Measurements from ENCODE around the gene PDE6A.
"Not testable (repeated sequence)": the region's sequence is repeated elsewhere in the genome, so short reads cannot be mapped to it uniquely, and the experiment has no call there.

Gene PDE6A

GRCh38 chr5:149887622-149888183, 56.9 kb downstream of the PDE6A start:
- DNase-seq (ENCODE audit: low read depth): no peak
- H3K4me3 ChIP-seq (ENCODE audit: low read depth, low read length): no peak overlapping the region

GRCh38 chr5:149886692-149887470, 57.7 kb downstream of the PDE6A start:
- H3K4me3 ChIP-seq (ENCODE audit: low read depth, low read length): no peak overlapping the region
- DNase-seq (ENCODE audit: low read depth): no peak
- TF ChIP-seq CTCF (IDR thresholded peaks at IDR 0.05; ENCODE audit: control insufficient read depth, extremely low read depth, insufficient read depth): no peak

More at GRCh38 chr5:149887622-149888183, 56.9 kb downstream of the PDE6A start:
- TF ChIP-seq CTCF (IDR thresholded peaks at IDR 0.05; ENCODE audit: control insufficient read depth, extremely low read depth, insufficient read depth): no peak

- DNase-seq (ENCODE audit: low read depth): no peak
- H3K4me3 ChIP-seq (ENCODE audit: low read depth, low read length): no peak overlapping the region
- TF ChIP-seq CTCF (IDR thresholded peaks at IDR 0.05; ENCODE audit: control insufficient read depth, extremely low read depth, insufficient read depth): no peak
These were observed 58.5 kb downstream of the PDE6A start for GRCh38 chr5:149886060-149886459.

GRCh38 chr5:149885513-149885912, 59.1 kb downstream of the PDE6A start:
- H3K4me3 ChIP-seq (ENCODE audit: low read depth, low read length): no peak overlapping the region
- DNase-seq (ENCODE audit: low read depth): no peak
- no peak for TF ChIP-seq CTCF (IDR thresholded peaks at IDR 0.05; ENCODE audit: control insufficient read depth, extremely low read depth, insufficient read depth)

GRCh38 chr5:149883550-149883949, 61.0 kb downstream of the PDE6A start:
- DNase-seq (ENCODE audit: low read depth): no peak
- no peak overlapping the region for H3K4me3 ChIP-seq (ENCODE audit: low read depth, low read length)
- TF ChIP-seq CTCF (IDR thresholded peaks at IDR 0.05; ENCODE audit: control insufficient read depth, extremely low read depth, insufficient read depth): no peak

- not testable (repeated sequence) for DNase-seq (ENCODE audit: low read depth); H3K4me3 ChIP-seq (ENCODE audit: low read depth, low read length)
These were observed 62.0 kb downstream of the PDE6A start for GRCh38 chr5:149882633-149883032.

GRCh38 chr5:149881874-149882273, 62.7 kb downstream of the PDE6A start:
- H3K4me3 ChIP-seq (ENCODE audit: low read depth, low read length): no peak overlapping the region
- TF ChIP-seq CTCF (IDR thresholded peaks at IDR 0.05; ENCODE audit: control insufficient read depth, extremely low read depth, insufficient read depth): no peak
- DNase-seq (ENCODE audit: low read depth): no peak

Data from LNCaP clone FGC (cell line).